ENCODE results near the gene CTXN1.
"Not testable (repeated sequence)": the region's sequence is repeated elsewhere in the genome, so short reads cannot be mapped to it uniquely, and the experiment has no call there.

CTXN1 gene

GRCh38 chr19:7924651-7925170 lies 1.2 kb downstream of the CTXN1 start:
- DNase-seq: no peak

GRCh38 chr19:7924241-7924640 lies 1.7 kb downstream of the CTXN1 start:
- no peak for DNase-seq

- no peak for DNase-seq
Measured at GRCh38 chr19:7923295-7924191, 2.4 kb downstream of the CTXN1 start.

GRCh38 chr19:7922836-7923195 lies 3.1 kb downstream of the CTXN1 start:
- DNase-seq: no peak

GRCh38 chr19:7921967-7922835 lies 3.7 kb downstream of the CTXN1 start:
- DNase-seq: no peak

- DNase-seq: no peak
Measured at GRCh38 chr19:7921302-7921966, 4.5 kb downstream of the CTXN1 start.

GRCh38 chr19:7920519-7921301 lies 5.2 kb downstream of the CTXN1 start:
- DNase-seq: peak; percentile 100

- peak; percentile 98 for DNase-seq
Measured at GRCh38 chr19:7919610-7920518, 6.1 kb downstream of the CTXN1 start, which contains the start of gene SNAPC2. SNAPC2 (plus strand) TSS chr19:7920338; CDS start chr19:7920367, 29 bp downstream.

- DNase-seq: no peak
Measured at GRCh38 chr19:7918615-7919421, 7.1 kb downstream of the CTXN1 start.

GRCh38 chr19:7918062-7918614 lies 7.8 kb downstream of the CTXN1 start:
- not testable (repeated sequence) for DNase-seq

- no peak for DNase-seq
Measured at GRCh38 chr19:7917267-7918061, 8.5 kb downstream of the CTXN1 start.

GRCh38 chr19:7916955-7917266 lies 9.0 kb downstream of the CTXN1 start:
- no peak for DNase-seq

GRCh38 chr19:7916103-7916954 lies 9.6 kb downstream of the CTXN1 start:
- no peak for DNase-seq

GRCh38 chr19:7915250-7916102 lies 10.5 kb downstream of the CTXN1 start:
- DNase-seq: no peak

- no peak for DNase-seq
Measured at GRCh38 chr19:7914598-7915045, 11.3 kb downstream of the CTXN1 start, which contains the start of gene TGFBR3L. TGFBR3L (plus strand) TSS chr19:7914830.

- no peak for DNase-seq
Measured at GRCh38 chr19:7914099-7914498, 11.8 kb downstream of the CTXN1 start.

GRCh38 chr19:7913652-7914051 lies 12.3 kb downstream of the CTXN1 start:
- DNase-seq: no peak
